Sigmoid colon (tissue), 4 donors: ENCODE results near the gene RBM17.
"Not testable (repeated sequence)": the region's sequence is repeated elsewhere in the genome, so short reads cannot be mapped to it uniquely, and the experiment has no call there.

Experiments used
- EP300 ChIP-seq, 4 donors: sonication (generic); formaldehyde crosslinking; IDR thresholded peaks; one replicate each; pipeline ENCODE4 v1.6.1; 2017; ENCODE audit warnings: antibody characterized with exemption in 4 of 4
- POLR2A ChIP-seq, 2 donors: fragments of 450-650 bp; IDR thresholded peaks; one replicate each; pipeline ENCODE4 v1.6.1; 2016; ENCODE audit warnings: antibody characterized with exemption in 2 of 2, mild to moderate bottlenecking in 2 of 2, moderate library complexity in 2 of 2
- TF ChIP-seq, protein P1 (sequence below), 4 experiments: fragments of 450-650 bp in 3 of 4; fragments of 200-600 bp in 1 of 4; IDR thresholded peaks; one replicate each; pipeline ENCODE4 v1.5.1; 2016 to 2019; ENCODE audit warnings: antibody characterized with exemption in 4 of 4, mild to moderate bottlenecking in 3 of 4, moderate library complexity in 2 of 4

GRCh38 chr10:6165933-6166332, 77.1 kb downstream of the RBM17 start:
- TF ChIP-seq, protein P1, sequence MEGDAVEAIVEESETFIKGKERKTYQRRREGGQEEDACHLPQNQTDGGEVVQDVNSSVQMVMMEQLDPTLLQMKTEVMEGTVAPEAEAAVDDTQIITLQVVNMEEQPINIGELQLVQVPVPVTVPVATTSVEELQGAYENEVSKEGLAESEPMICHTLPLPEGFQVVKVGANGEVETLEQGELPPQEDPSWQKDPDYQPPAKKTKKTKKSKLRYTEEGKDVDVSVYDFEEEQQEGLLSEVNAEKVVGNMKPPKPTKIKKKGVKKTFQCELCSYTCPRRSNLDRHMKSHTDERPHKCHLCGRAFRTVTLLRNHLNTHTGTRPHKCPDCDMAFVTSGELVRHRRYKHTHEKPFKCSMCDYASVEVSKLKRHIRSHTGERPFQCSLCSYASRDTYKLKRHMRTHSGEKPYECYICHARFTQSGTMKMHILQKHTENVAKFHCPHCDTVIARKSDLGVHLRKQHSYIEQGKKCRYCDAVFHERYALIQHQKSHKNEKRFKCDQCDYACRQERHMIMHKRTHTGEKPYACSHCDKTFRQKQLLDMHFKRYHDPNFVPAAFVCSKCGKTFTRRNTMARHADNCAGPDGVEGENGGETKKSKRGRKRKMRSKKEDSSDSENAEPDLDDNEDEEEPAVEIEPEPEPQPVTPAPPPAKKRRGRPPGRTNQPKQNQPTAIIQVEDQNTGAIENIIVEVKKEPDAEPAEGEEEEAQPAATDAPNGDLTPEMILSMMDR (IDR thresholded peaks at IDR 0.05): not testable (repeated sequence)
- not testable (repeated sequence) for TF ChIP-seq POLR2A, EP300 (IDR thresholded peaks at IDR 0.05)
